ENCODE measurements around the gene TAL1. TPM values are rescaled to one million over a fixed set of nuclear protein-coding genes. Genes with fewer than 3 reads are reported as not detected.

The TAL1 gene
- total RNA-seq, 2 donors from 2014 or later: 1.0 to 1.8 TPM

- Histone ChIP-seq H3K27ac (no peak overlapping the region), H3K4me1 (replicated peaks) (no peaks in the 10 kb centered on the region), H3K36me3 (no peaks in the 10 kb centered on the region), H3K4me3 (no peak overlapping the region), H3K27me3 (replicated peaks; ENCODE audit: insufficient read depth) (peaks cover 38% of the 10 kb centered on the region), H3K9me3 (no peaks in the 10 kb centered on the region)
- no peak for DNase-seq (ENCODE audit: low spot score)
- TF ChIP-seq CTCF (IDR thresholded peaks at IDR 0.05) (no peak), POLR2AphosphoS5 (IDR thresholded peaks at IDR 0.05) (no peak), POLR2A (IDR thresholded peaks at IDR 0.05) (no peak)
- intact Hi-C loops (cut with DNase I): no loop called here
- WGBS: 77% methylated on average over 6 of the region's 6 CpGs
Measured at GRCh38 chr1:47233186-47233585, 1.2 kb upstream of the TAL1 start.

- peak overlapping the region in 1 of 2 donors; percentile 37 for H3K27ac ChIP-seq
- H3K27me3 ChIP-seq (replicated peaks; ENCODE audit: insufficient read depth): peaks cover 38% of the 10 kb centered on the region
Measured at GRCh38 chr1:47231301-47232186, 481 bp downstream of the TAL1 start.

GRCh38 chr1:47230692-47231300, 1.2 kb downstream of the TAL1 start:
- peaks cover 40% of the 10 kb centered on the region for H3K27me3 ChIP-seq (replicated peaks; ENCODE audit: insufficient read depth)
- peak overlapping the region in 1 of 2 donors; percentile 37 for H3K27ac ChIP-seq
- DNase-seq (ENCODE audit: low spot score): no peak
- no peaks in the 10 kb centered on the region for H3K9me3 ChIP-seq
- 10% methylated on average over 31 of the region's 44 CpGs for WGBS
- peak overlapping the region in 1 of 2 donors; percentile 16 for H3K4me3 ChIP-seq
- TF ChIP-seq POLR2AphosphoS5 (IDR thresholded peaks at IDR 0.05) (no peak), CTCF (IDR thresholded peaks at IDR 0.05) (no peak), POLR2A (IDR thresholded peaks at IDR 0.05) (no peak)
- intact Hi-C loops (cut with DNase I): no loop called here
- H3K4me1 ChIP-seq (replicated peaks): no peaks in the 10 kb centered on the region
- no peaks in the 10 kb centered on the region for H3K36me3 ChIP-seq

More at GRCh38 chr1:47231301-47232186, 481 bp downstream of the TAL1 start:
- 4% methylated on average over 61 of the region's 62 CpGs for WGBS
- Histone ChIP-seq H3K9me3 (no peaks in the 10 kb centered on the region), H3K36me3 (no peaks in the 10 kb centered on the region), H3K4me3 (peak overlapping the region in 1 of 2 donors; percentile 16), H3K4me1 (replicated peaks) (no peaks in the 10 kb centered on the region)
- intact Hi-C loops (cut with DNase I): no loop called here
- peak; percentile 36 for TF ChIP-seq POLR2AphosphoS5 (IDR thresholded peaks at IDR 0.05)
- TF ChIP-seq CTCF (IDR thresholded peaks at IDR 0.05): no peak
- TF ChIP-seq POLR2A (IDR thresholded peaks at IDR 0.05): no peak
- DNase-seq (ENCODE audit: low spot score): no peak

- WGBS: 15% methylated on average over 23 of the region's 23 CpGs
Measured at GRCh38 chr1:47229886-47230691, 1.9 kb downstream of the TAL1 start.

More at GRCh38 chr1:47229886-47230691, 1.9 kb downstream of the TAL1 start:
- Histone ChIP-seq H3K4me1 (replicated peaks) (peaks cover 5% of the 10 kb centered on the region), H3K27ac (peak overlapping the region in 1 of 2 donors; percentile 40), H3K36me3 (no peaks in the 10 kb centered on the region), H3K9me3 (no peaks in the 10 kb centered on the region), H3K27me3 (replicated peaks; ENCODE audit: insufficient read depth) (peaks cover 47% of the 10 kb centered on the region), H3K4me3 (no peak overlapping the region)
- DNase-seq (ENCODE audit: low spot score): no peak
- TF ChIP-seq POLR2A (IDR thresholded peaks at IDR 0.05): no peak
- intact Hi-C loops (cut with DNase I): no loop called here
